ENCODE results near the gene SRSF3.
"Not testable (repeated sequence)": the region's sequence is repeated elsewhere in the genome, so short reads cannot be mapped to it uniquely, and the experiment has no call there.

SRSF3 gene

DNA sequence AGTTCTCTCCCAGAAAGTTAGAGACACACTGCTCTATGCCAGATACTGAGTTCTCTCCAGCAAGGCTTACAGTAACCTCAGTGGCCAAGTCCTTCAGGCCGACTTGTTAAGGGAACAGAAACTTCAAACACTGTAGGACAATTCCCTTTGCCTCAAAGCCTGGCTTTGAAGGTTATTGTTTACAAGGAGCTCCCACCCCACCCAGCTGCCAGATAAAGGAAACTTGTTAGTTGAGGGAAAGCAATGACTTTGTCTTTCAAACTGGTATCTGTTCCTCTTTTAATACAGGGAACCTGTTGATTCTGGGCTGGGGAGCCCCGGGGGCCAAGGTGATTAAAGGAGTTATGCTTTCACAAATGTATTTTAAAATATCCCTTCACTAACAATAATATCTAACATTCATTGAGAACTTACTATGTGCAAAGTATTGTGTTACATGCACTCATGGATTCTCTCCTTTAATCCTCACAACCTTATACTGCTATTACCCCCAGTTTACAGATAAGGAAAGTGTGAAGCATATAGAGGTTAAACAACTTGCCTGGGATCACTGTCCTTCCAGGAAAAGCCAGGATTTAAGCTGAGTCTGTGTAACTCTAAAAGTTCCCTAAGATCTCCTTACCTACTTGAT is 56.8 kb downstream of the SRSF3 start:
- DNase-seq, result no peak

- no peak for DNase-seq
Measured at GRCh38 chr6:36651659-36652379, 57.7 kb downstream of the SRSF3 start.

GRCh38 chr6:36654469-36654868 is 60.3 kb downstream of the SRSF3 start:
- DNase-seq, result not testable (repeated sequence)
